ENCODE data around the gene SLC26A8. TPM values are rescaled to one million over a fixed set of nuclear protein-coding genes. Genes with fewer than 3 reads are reported as not detected.
A peak's percentile ranks its signal among the peaks of the same experiment; 100 is the strongest.
"Not testable (repeated sequence)": the region's sequence is repeated elsewhere in the genome, so short reads cannot be mapped to it uniquely, and the experiment has no call there.

Gene SLC26A8
- total RNA-seq, 1 experiment from 2014 or later = not detected

GRCh38 chr6:36052097-36052496 lies 27.7 kb upstream of the SLC26A8 start:
- no peak for DNase-seq (ENCODE audit: low read depth)

- DNase-seq (ENCODE audit: low read depth) = no peak
These were observed 26.7 kb upstream of the SLC26A8 start for GRCh38 chr6:36050947-36051710.

GRCh38 chr6:36050305-36050704 lies 25.9 kb upstream of the SLC26A8 start:
- DNase-seq (ENCODE audit: low read depth) = no peak

DNA sequence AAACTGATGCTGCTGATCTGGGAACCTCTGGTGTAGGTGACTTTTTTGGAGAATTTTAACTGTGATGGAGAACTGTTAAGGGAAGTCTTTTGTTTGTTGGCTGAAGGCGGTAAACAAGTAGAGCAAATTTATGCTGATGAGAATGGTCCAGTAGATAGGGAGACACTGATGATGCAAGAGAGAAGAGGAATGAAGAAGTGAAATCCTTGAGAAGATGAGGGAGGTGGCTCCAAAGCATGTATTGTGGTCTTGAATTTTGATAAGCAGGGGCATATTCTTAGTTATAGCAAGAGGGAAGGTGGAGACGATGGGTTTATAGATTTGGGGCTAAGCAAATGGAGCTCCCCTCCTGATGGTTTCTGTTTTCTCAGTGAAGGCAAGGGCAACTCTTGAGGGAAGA lies 25.1 kb upstream of the SLC26A8 start:
- no peak for DNase-seq (ENCODE audit: low read depth)

DNA sequence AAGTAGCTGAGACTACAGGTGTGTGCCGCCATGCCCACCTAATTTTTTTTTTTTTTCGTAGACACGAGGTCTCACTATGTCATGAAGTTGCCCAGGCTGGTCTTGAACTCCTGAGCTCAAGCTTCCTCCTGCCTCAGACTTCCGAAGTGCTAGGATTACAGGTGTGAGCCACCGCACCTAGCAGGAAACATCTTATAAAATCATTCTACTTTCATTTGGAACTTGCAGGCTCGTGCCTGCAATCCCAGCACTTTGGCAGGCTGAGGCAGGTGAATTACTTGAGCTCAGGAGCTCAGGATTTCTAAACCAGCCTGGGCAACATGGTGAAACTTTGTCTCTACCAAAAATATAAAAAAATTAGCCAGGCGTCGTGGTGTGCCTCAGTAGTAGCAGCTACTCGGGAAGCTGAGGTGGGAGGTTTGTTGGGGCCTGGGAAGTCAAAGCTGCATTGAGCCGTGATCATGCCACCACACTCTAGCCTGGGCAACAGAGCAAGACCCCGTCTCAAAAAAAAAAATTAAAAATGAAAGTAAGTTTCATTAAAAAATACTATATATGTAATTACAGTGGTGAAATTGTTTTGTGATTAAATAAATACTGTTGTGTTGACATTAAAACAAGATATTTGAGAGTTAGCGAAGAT lies 18.3 kb upstream of the SLC26A8 start:
- no peak for DNase-seq (ENCODE audit: low read depth)

- DNase-seq (ENCODE audit: low read depth) = no peak
These were observed 16.5 kb upstream of the SLC26A8 start for GRCh38 chr6:36040958-36041357.

- peak; percentile 53 for DNase-seq (ENCODE audit: low read depth)
These were observed 14.7 kb upstream of the SLC26A8 start for GRCh38 chr6:36039112-36039511.

DNA sequence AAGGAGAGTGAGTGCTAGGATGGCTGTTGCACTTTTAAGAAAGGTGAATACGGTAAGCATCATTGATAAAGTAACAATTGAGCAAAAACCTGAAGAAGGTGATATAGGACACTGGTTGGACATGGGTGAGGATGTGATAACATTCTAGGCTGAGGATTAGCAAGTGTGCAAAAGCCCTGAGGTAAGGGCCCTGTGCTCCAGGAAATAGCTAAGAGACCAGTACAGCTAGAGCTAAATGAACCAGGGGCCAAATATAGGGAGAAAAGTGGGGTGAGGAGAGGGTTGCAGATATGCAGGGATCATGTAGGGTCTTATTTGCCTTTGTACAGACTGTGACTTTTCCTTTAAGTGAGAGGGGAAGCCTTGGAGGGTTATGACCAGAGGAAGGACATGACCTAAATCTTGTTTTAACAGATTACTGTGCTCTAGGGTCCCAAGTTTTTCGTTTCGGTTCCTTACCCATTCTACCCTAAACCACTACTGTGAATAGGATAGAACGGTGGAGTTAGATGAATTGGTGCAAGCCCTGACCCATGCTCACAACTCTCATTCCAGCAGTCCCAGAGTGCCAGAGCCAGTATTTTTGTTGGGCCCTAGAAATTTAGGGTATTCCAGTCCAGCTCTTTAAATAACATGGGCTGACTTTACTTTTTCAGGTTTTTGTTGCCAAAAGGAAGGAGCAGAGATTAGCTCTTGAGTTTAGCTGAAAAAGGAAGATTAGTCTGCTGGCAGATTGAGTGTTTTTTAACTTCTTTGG lies 13.9 kb upstream of the SLC26A8 start:
- DNase-seq (ENCODE audit: low read depth) = no peak

DNA sequence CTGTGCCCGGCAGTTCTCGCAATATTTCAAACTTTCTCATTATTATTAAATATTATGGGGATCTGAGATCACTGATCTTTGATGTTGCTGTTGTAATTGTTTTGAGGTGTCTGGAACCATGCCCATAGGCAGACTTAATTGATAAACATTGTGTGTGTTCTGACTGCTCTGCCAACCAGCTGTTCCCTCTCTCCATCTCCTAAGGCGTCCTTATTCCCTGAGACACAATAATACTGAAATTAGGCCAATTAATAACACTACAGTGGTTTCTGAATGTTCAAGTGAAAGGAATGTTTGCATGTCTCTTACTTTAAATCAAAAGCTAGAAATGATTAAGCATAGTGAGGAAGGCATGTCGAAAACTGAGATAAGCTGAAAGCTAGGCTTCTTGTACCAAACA lies 10.8 kb upstream of the SLC26A8 start:
- DNase-seq (ENCODE audit: low read depth) = peak; percentile 11

GRCh38 chr6:36034441-36034840 lies 10.0 kb upstream of the SLC26A8 start:
- no peak for DNase-seq (ENCODE audit: low read depth)

- peak; percentile 36 for DNase-seq (ENCODE audit: low read depth)
These were observed 9.5 kb upstream of the SLC26A8 start for GRCh38 chr6:36033935-36034334.

DNA sequence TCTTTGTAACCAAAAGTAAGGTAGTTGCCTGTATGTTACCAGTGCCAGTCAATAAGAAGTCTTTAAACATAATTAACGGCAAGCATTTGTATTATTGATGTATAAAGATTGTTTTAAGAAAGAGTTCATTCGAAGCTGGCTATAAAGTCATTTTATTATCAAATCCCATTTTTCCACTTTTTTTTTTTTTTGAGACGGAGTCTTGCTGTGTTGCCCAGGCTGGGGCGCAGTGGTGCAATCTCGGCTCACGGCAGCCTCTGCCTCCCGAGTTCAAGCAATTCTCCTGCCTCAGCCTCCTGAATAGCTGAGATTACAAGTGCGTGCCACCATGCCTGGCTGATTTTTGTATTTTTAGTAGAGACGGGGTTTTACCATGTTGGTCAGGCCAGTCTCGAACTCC lies 8.7 kb upstream of the SLC26A8 start:
- not testable (repeated sequence) for DNase-seq (ENCODE audit: low read depth)

- DNase-seq (ENCODE audit: low read depth) = no peak
These were observed 7.8 kb upstream of the SLC26A8 start for GRCh38 chr6:36032261-36032660.

GRCh38 chr6:36029464-36029863 lies 5.0 kb upstream of the SLC26A8 start:
- peak; percentile 69 for DNase-seq (ENCODE audit: low read depth)

DNA sequence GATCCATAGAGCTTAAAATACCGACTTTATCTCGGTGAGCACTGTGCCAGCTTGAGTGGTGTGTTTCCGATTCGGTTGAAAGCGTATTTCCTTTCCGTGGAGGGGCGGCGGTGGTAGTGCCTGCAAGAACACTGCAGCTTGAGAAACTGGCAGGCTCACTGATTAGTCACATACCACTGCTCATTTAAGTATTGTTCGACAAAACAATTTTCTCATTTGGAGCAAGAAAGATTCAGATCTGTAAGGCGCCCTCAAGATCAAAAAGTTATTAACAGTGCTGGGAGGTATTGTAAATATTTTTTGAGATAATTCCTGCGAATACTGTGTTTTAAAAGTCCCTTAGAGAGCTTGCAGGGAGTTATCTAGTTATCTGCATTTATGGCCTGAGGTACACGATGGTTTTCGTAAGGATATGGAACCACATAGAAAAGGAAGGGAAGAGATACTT lies 4.5 kb upstream of the SLC26A8 start:
- peak; percentile 89 for DNase-seq (ENCODE audit: low read depth)

GRCh38 chr6:36028088-36028876 lies 3.8 kb upstream of the SLC26A8 start:
- DNase-seq (ENCODE audit: low read depth) = peak; percentile 63

- DNase-seq (ENCODE audit: low read depth) = peak; percentile 100
These were observed 3.2 kb upstream of the SLC26A8 start, which contains the start of gene MAPK14 for GRCh38 chr6:36027501-36028087. TSS of gene MAPK14 (plus strand) at chr6:36027808. CDS start at chr6:36028158, 350 bp downstream.

GRCh38 chr6:36025932-36026327 lies 1.5 kb upstream of the SLC26A8 start:
- DNase-seq (ENCODE audit: low read depth) = peak; percentile 63

DNA sequence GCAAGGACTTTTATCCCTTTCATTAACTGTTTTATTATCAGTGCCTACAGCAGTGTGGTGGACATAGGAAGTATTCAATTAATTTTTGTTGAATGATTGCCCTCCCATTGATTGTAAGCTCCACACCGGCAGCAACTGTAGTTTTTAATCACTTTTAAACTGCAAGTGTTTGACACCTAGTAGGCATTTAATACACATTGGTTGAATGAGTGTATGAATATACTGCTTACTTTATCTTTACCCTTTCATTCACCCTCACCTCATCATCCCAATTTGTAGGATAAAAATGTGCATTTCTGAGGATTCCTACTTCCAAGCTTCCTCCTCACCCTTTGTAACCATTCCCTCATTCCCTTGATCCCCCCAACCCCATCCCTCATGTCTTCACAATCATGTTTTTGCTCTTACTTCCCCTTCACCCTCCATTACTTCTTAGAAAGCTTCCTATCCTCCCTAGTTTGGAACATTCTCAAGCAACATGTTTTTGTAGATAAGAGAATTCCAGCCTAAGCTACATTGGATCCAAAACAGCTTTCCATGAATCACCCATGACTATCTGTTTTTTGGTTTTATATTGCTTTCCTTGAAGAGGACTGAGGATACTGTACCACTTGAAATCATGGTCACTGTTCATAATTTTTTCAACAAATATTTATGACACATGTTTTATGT lies 955 bp upstream of the SLC26A8 start:
- DNase-seq (ENCODE audit: low read depth) = peak; percentile 12

DNA sequence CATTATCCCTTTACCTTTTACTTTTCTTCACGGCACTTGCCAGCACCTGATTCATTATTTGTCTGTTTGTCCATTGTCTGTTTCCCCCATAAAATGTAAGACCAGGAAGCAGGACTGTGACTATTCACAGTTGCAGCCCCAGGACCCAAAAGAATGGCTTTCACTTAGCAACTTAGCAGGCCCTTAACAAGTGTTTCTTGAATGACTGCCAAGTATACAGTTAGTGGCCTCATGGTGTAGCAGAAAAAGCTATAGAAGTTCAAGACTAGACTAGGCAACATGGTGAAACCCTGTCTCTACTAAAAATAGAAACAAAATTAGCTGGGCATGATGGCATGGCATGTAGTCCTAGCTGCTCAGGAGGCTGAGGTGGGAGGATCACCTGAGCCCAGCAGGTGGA lies 4.3 kb downstream of the SLC26A8 start:
- DNase-seq (ENCODE audit: low read depth) = no peak

DNA sequence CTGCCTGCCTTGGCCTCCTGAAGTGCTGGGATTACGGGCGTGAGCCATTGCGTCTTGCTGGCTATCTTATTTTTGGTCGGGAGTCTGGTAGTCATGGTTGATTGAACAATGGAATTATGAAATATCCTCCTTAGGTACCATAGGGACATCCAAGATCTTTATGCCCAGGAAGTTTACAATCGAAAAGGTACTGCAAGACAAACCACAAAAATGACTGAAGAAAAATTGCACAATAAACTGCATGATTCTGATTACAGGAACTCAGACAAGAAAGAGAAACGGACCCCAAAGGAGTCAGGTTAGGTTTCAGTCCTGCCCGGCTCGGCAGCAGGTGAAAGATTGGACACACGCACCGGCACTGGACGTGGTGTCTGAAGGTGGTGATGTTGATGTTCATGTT lies 5.3 kb downstream of the SLC26A8 start:
- no peak for DNase-seq (ENCODE audit: low read depth)
